Right hindlimb (tissue), 1 donor: Measurements from ENCODE around the gene MOB3A.

Experiments
- DNase-seq: peaks from one replicate; pipeline ENCODE4 v3.0.0-alpha.2; 2018

The MOB3A gene

GRCh38 chr19:2055931-2056836 is 39.9 kb downstream of the MOB3A start:
- DNase-seq = peak; percentile 79

- no peak for DNase-seq
Measured at GRCh38 chr19:2054763-2055162, 41.4 kb downstream of the MOB3A start.

- DNase-seq = peak; percentile 42
Measured at GRCh38 chr19:2053601-2054389, 42.3 kb downstream of the MOB3A start.

- peak; percentile 49 for DNase-seq
Measured at GRCh38 chr19:2051773-2052704, 44.1 kb downstream of the MOB3A start.

GRCh38 chr19:2050991-2051772 is 44.9 kb downstream of the MOB3A start, which contains the start of gene MKNK2:
MKNK2 (minus strand) TSS chr19:2051244; CDS start chr19:2050851, 393 bp downstream.
- peak; percentile 94 for DNase-seq

- DNase-seq = no peak
Measured at GRCh38 chr19:2050349-2050990, 45.7 kb downstream of the MOB3A start.

- peak; percentile 77 for DNase-seq
Measured at GRCh38 chr19:2049741-2050348, 46.3 kb downstream of the MOB3A start.

- DNase-seq = peak; percentile 40
Measured at GRCh38 chr19:2048959-2049740, 47.0 kb downstream of the MOB3A start.

- DNase-seq = no peak
Measured at GRCh38 chr19:2048104-2048958, 47.8 kb downstream of the MOB3A start.

- DNase-seq = no peak
Measured at GRCh38 chr19:2047449-2048103, 48.5 kb downstream of the MOB3A start.

- DNase-seq = no peak
Measured at GRCh38 chr19:2047076-2047448, 49.1 kb downstream of the MOB3A start.

GRCh38 chr19:2046046-2046907 is 49.8 kb downstream of the MOB3A start:
- no peak for DNase-seq

- DNase-seq = no peak
Measured at GRCh38 chr19:2045501-2046045, 50.6 kb downstream of the MOB3A start.

GRCh38 chr19:2044709-2045500 is 51.2 kb downstream of the MOB3A start:
- no peak for DNase-seq

GRCh38 chr19:2043961-2044708 is 52.0 kb downstream of the MOB3A start:
- no peak for DNase-seq

- no peak for DNase-seq
Measured at GRCh38 chr19:2043251-2043641, 52.9 kb downstream of the MOB3A start.
